Measurements from ENCODE around the gene TFCP2L1.

GRCh38 chr2:121304941-121305340, 19.9 kb upstream of the TFCP2L1 start:
- TF ChIP-seq EZH2 (IDR thresholded peaks at IDR 0.05; ENCODE audit: borderline replicate concordance, low read depth, low read length, severe bottlenecking) (no peak), CTCF (IDR thresholded peaks at IDR 0.05; ENCODE audit: extremely low read depth in 1 of 2, insufficient read depth in 1 of 2, low read depth in 1 of 2, low read length in 2 of 2) (no peak), POLR2A (IDR thresholded peaks at IDR 0.05; ENCODE audit: low read depth, low read length) (no peak), POLR2AphosphoS5 (IDR thresholded peaks at IDR 0.05; ENCODE audit: insufficient read depth, low read depth, low read length) (no peak), MAX (IDR thresholded peaks at IDR 0.05; ENCODE audit: insufficient read depth, insufficient read length) (no peak), GATA2 (IDR thresholded peaks at IDR 0.05; ENCODE audit: insufficient read depth, insufficient read length, low read depth, low read length) (no peak), MYC (IDR thresholded peaks at IDR 0.05; ENCODE audit: low read depth, low read length) (no peak), JUN (IDR thresholded peaks at IDR 0.05; ENCODE audit: borderline replicate concordance, insufficient read depth, insufficient read length, low read depth) (no peak), FOS (IDR thresholded peaks at IDR 0.05; ENCODE audit: borderline replicate concordance, insufficient read depth, low read length) (no peak)

Measured in endothelial cell of umbilical vein (primary cell).